WTC11 (cell line): ENCODE measurements around the gene SLC43A3. TPM values are rescaled to one million over a fixed set of nuclear protein-coding genes. Genes with fewer than 3 reads are reported as not detected.

Source experiments
- ATF1 ChIP-seq: sonication (generic); formaldehyde crosslinking; IDR thresholded peaks from 2 replicates; pipeline ENCODE4 v1.8.1; 2023; ENCODE audit warnings: mild to moderate bottlenecking, moderate library complexity, missing genetic modification reagents
- ELF4 ChIP-seq: sonication (generic); formaldehyde crosslinking; IDR thresholded peaks from 2 replicates; pipeline ENCODE4 v1.8.1; 2022; ENCODE audit warnings: low read depth, mild to moderate bottlenecking, moderate library complexity, missing genetic modification reagents
- FOXJ3 ChIP-seq: sonication (generic); formaldehyde crosslinking; IDR thresholded peaks from 2 replicates; pipeline ENCODE4 v1.9.0; 2021; ENCODE audit warnings: missing genetic modification reagents, mild to moderate bottlenecking, borderline replicate concordance
- GTF2I ChIP-seq: fragments of 250-450 bp; sonication (Bioruptor Pico); conservative IDR thresholded peaks from 2 replicates; pipeline ENCODE4 v1.4.0; 2021; ENCODE audit warnings: mild to moderate bottlenecking
- HMGA2 ChIP-seq: fragments of 250-450 bp; sonication (Bioruptor Pico); IDR thresholded peaks from 2 replicates; pipeline ENCODE4 v1.4.0; 2021; ENCODE audit warnings: mild to moderate bottlenecking, moderate library complexity
- JAZF1 ChIP-seq: fragments of 250-450 bp; sonication (Bioruptor Pico); IDR thresholded peaks from 2 replicates; pipeline ENCODE4 v1.9.0; 2021; ENCODE audit warnings: moderate library complexity, mild to moderate bottlenecking, inconsistent platforms
- KAT7 ChIP-seq: sonication (generic); formaldehyde crosslinking; IDR thresholded peaks from 2 replicates; pipeline ENCODE4 v1.8.1; 2023; ENCODE audit warnings: missing genetic modification reagents, mild to moderate bottlenecking, borderline replicate concordance
- MXD4 ChIP-seq: fragments of 250-450 bp; sonication (Bioruptor Pico); IDR thresholded peaks from 2 replicates; pipeline ENCODE4 v1.8.0; 2021; ENCODE audit warnings: mild to moderate bottlenecking, moderate library complexity, borderline replicate concordance
- PRRX2 ChIP-seq: fragments of 250-450 bp; sonication (Bioruptor Pico); IDR thresholded peaks from 2 replicates; pipeline ENCODE4 v1.8.0; 2021; ENCODE audit warnings: mild to moderate bottlenecking
- RELA ChIP-seq: sonication (generic); formaldehyde crosslinking; IDR thresholded peaks from 2 replicates; pipeline ENCODE4 v1.8.1; 2022; ENCODE audit warnings: missing genetic modification reagents, mild to moderate bottlenecking, borderline replicate concordance
- TCF7 ChIP-seq: sonication (generic); formaldehyde crosslinking; IDR thresholded peaks from 2 replicates; pipeline ENCODE4 v1.8.0; 2022; ENCODE audit warnings: mild to moderate bottlenecking, low read depth, missing genetic modification reagents, moderate library complexity
- ZNF138 ChIP-seq: sonication (generic); formaldehyde crosslinking; conservative IDR thresholded peaks from 2 replicates; pipeline ENCODE4 v1.8.1; 2022; ENCODE audit warnings: mild to moderate bottlenecking, moderate library complexity, missing genetic modification reagents
- ZNF219 ChIP-seq: sonication (generic); formaldehyde crosslinking; IDR thresholded peaks from 2 replicates; pipeline ENCODE4 v1.8.0; 2023; ENCODE audit warnings: missing genetic modification reagents, mild to moderate bottlenecking, borderline replicate concordance
- ZNF671 ChIP-seq: fragments of 250-450 bp; sonication (Bioruptor Pico); IDR thresholded peaks from 2 replicates; pipeline ENCODE4 v1.8.0; 2021; ENCODE audit warnings: mild to moderate bottlenecking
- total RNA-seq: library from RNA; stranded (reverse); gene quantifications from 3 replicates; pipeline ENCODE4 v1.2.3, GENCODE V29; 2021
- TF ChIP-seq, protein P1 (sequence below): sonication (generic); formaldehyde crosslinking; IDR thresholded peaks from 2 replicates; pipeline ENCODE4 v1.8.0; 2022; ENCODE audit warnings: mild to moderate bottlenecking, missing genetic modification reagents
- TF ChIP-seq, protein P2 (sequence below): sonication (generic); formaldehyde crosslinking; IDR thresholded peaks from 2 replicates; pipeline ENCODE4 v1.8.1; 2023; ENCODE audit warnings: mild to moderate bottlenecking, missing genetic modification reagents
- TF ChIP-seq, protein P3 (sequence below): sonication (generic); formaldehyde crosslinking; IDR thresholded peaks from 2 replicates; pipeline ENCODE4 v1.8.1; 2022; ENCODE audit warnings: mild to moderate bottlenecking, missing genetic modification reagents, moderate library complexity, borderline replicate concordance
- TF ChIP-seq, protein P4 (sequence below): sonication (generic); formaldehyde crosslinking; IDR thresholded peaks from 2 replicates; pipeline ENCODE4 v1.8.0; 2023; ENCODE audit warnings: mild to moderate bottlenecking, missing genetic modification reagents
- TF ChIP-seq, protein P5 (sequence below): sonication (generic); formaldehyde crosslinking; IDR thresholded peaks from 2 replicates; pipeline ENCODE4 v1.8.0; 2022; ENCODE audit warnings: missing genetic modification reagents
- TF ChIP-seq, protein P6 (sequence below): fragments of 250-450 bp; sonication (Bioruptor Pico); IDR thresholded peaks from 2 replicates; pipeline ENCODE4 v1.9.0; 2021; ENCODE audit warnings: mild to moderate bottlenecking
- TF ChIP-seq, protein P7 (sequence below): fragments of 250-450 bp; sonication (Bioruptor Pico); IDR thresholded peaks from 2 replicates; pipeline ENCODE4 v1.9.0; 2021; ENCODE audit warnings: mild to moderate bottlenecking, borderline replicate concordance

The SLC43A3 gene
- total RNA-seq, 1 experiment from 2014 or later: 22.6 TPM

DNA sequence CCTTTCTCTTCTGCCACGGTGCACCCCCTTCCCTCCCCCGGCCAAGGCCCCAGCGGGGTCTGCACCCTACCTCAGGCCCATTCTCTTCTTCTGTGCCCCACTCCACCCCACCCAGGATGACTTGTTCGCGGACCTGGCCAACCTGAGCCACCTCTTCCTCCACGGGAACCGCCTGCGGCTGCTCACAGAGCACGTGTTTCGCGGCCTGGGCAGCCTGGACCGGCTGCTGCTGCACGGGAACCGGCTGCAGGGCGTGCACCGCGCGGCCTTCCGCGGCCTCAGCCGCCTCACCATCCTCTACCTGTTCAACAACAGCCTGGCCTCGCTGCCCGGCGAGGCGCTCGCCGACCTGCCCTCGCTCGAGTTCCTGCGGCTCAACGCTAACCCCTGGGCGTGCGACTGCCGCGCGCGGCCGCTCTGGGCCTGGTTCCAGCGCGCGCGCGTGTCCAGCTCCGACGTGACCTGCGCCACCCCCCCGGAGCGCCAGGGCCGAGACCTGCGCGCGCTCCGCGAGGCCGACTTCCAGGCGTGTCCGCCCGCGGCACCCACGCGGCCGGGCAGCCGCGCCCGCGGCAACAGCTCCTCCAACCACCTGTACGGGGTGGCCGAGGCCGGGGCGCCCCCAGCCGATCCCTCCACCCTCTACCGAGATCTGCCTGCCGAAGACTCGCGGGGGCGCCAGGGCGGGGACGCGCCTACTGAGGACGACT, 49.3 kb upstream of the SLC43A3 start (continued):
- TF ChIP-seq MXD4 (CRISPR knock-in tag): no peak
- TF ChIP-seq, protein P1, sequence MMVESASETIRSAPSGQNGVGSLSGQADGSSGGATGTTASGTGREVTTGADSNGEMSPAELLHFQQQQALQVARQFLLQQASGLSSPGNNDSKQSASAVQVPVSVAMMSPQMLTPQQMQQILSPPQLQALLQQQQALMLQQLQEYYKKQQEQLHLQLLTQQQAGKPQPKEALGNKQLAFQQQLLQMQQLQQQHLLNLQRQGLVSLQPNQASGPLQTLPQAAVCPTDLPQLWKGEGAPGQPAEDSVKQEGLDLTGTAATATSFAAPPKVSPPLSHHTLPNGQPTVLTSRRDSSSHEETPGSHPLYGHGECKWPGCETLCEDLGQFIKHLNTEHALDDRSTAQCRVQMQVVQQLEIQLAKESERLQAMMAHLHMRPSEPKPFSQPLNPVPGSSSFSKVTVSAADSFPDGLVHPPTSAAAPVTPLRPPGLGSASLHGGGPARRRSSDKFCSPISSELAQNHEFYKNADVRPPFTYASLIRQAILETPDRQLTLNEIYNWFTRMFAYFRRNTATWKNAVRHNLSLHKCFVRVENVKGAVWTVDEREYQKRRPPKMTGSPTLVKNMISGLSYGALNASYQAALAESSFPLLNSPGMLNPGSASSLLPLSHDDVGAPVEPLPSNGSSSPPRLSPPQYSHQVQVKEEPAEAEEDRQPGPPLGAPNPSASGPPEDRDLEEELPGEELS: peak; percentile 67; the same call in 1 of the 2 replicates
- TF ChIP-seq, protein P2, sequence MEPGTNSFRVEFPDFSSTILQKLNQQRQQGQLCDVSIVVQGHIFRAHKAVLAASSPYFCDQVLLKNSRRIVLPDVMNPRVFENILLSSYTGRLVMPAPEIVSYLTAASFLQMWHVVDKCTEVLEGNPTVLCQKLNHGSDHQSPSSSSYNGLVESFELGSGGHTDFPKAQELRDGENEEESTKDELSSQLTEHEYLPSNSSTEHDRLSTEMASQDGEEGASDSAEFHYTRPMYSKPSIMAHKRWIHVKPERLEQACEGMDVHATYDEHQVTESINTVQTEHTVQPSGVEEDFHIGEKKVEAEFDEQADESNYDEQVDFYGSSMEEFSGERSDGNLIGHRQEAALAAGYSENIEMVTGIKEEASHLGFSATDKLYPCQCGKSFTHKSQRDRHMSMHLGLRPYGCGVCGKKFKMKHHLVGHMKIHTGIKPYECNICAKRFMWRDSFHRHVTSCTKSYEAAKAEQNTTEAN (CRISPR knock-in tag): 0 out of 2 replicates have a peak, but pooled peaks have one; percentile 48
- TF ChIP-seq, protein P3, sequence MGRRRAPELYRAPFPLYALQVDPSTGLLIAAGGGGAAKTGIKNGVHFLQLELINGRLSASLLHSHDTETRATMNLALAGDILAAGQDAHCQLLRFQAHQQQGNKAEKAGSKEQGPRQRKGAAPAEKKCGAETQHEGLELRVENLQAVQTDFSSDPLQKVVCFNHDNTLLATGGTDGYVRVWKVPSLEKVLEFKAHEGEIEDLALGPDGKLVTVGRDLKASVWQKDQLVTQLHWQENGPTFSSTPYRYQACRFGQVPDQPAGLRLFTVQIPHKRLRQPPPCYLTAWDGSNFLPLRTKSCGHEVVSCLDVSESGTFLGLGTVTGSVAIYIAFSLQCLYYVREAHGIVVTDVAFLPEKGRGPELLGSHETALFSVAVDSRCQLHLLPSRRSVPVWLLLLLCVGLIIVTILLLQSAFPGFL (CRISPR knock-in tag): no peak
- TF ChIP-seq ZNF219 (CRISPR knock-in tag): no peak
- TF ChIP-seq ELF4 (CRISPR knock-in tag): no peak; the same call in 1 of the 2 replicates
- TF ChIP-seq, protein P4, sequence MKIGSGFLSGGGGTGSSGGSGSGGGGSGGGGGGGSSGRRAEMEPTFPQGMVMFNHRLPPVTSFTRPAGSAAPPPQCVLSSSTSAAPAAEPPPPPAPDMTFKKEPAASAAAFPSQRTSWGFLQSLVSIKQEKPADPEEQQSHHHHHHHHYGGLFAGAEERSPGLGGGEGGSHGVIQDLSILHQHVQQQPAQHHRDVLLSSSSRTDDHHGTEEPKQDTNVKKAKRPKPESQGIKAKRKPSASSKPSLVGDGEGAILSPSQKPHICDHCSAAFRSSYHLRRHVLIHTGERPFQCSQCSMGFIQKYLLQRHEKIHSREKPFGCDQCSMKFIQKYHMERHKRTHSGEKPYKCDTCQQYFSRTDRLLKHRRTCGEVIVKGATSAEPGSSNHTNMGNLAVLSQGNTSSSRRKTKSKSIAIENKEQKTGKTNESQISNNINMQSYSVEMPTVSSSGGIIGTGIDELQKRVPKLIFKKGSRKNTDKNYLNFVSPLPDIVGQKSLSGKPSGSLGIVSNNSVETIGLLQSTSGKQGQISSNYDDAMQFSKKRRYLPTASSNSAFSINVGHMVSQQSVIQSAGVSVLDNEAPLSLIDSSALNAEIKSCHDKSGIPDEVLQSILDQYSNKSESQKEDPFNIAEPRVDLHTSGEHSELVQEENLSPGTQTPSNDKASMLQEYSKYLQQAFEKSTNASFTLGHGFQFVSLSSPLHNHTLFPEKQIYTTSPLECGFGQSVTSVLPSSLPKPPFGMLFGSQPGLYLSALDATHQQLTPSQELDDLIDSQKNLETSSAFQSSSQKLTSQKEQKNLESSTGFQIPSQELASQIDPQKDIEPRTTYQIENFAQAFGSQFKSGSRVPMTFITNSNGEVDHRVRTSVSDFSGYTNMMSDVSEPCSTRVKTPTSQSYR (CRISPR knock-in tag): peak; percentile 54; the same call in 1 of the 2 replicates
- TF ChIP-seq, protein P5, sequence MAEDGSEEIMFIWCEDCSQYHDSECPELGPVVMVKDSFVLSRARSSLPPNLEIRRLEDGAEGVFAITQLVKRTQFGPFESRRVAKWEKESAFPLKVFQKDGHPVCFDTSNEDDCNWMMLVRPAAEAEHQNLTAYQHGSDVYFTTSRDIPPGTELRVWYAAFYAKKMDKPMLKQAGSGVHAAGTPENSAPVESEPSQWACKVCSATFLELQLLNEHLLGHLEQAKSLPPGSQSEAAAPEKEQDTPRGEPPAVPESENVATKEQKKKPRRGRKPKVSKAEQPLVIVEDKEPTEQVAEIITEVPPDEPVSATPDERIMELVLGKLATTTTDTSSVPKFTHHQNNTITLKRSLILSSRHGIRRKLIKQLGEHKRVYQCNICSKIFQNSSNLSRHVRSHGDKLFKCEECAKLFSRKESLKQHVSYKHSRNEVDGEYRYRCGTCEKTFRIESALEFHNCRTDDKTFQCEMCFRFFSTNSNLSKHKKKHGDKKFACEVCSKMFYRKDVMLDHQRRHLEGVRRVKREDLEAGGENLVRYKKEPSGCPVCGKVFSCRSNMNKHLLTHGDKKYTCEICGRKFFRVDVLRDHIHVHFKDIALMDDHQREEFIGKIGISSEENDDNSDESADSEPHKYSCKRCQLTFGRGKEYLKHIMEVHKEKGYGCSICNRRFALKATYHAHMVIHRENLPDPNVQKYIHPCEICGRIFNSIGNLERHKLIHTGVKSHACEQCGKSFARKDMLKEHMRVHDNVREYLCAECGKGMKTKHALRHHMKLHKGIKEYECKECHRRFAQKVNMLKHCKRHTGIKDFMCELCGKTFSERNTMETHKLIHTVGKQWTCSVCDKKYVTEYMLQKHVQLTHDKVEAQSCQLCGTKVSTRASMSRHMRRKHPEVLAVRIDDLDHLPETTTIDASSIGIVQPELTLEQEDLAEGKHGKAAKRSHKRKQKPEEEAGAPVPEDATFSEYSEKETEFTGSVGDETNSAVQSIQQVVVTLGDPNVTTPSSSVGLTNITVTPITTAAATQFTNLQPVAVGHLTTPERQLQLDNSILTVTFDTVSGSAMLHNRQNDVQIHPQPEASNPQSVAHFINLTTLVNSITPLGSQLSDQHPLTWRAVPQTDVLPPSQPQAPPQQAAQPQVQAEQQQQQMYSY: no peak
- TF ChIP-seq FOXJ3 (CRISPR knock-in tag): no peak
- TF ChIP-seq JAZF1 (CRISPR knock-in tag): no peak
- TF ChIP-seq ZNF671 (CRISPR knock-in tag): no peak
- no peak for TF ChIP-seq GTF2I
- TF ChIP-seq PRRX2 (CRISPR knock-in tag): no peak
- TF ChIP-seq, protein P6, sequence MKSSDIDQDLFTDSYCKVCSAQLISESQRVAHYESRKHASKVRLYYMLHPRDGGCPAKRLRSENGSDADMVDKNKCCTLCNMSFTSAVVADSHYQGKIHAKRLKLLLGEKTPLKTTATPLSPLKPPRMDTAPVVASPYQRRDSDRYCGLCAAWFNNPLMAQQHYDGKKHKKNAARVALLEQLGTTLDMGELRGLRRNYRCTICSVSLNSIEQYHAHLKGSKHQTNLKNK (CRISPR knock-in tag): no peak
- TF ChIP-seq, protein P7, sequence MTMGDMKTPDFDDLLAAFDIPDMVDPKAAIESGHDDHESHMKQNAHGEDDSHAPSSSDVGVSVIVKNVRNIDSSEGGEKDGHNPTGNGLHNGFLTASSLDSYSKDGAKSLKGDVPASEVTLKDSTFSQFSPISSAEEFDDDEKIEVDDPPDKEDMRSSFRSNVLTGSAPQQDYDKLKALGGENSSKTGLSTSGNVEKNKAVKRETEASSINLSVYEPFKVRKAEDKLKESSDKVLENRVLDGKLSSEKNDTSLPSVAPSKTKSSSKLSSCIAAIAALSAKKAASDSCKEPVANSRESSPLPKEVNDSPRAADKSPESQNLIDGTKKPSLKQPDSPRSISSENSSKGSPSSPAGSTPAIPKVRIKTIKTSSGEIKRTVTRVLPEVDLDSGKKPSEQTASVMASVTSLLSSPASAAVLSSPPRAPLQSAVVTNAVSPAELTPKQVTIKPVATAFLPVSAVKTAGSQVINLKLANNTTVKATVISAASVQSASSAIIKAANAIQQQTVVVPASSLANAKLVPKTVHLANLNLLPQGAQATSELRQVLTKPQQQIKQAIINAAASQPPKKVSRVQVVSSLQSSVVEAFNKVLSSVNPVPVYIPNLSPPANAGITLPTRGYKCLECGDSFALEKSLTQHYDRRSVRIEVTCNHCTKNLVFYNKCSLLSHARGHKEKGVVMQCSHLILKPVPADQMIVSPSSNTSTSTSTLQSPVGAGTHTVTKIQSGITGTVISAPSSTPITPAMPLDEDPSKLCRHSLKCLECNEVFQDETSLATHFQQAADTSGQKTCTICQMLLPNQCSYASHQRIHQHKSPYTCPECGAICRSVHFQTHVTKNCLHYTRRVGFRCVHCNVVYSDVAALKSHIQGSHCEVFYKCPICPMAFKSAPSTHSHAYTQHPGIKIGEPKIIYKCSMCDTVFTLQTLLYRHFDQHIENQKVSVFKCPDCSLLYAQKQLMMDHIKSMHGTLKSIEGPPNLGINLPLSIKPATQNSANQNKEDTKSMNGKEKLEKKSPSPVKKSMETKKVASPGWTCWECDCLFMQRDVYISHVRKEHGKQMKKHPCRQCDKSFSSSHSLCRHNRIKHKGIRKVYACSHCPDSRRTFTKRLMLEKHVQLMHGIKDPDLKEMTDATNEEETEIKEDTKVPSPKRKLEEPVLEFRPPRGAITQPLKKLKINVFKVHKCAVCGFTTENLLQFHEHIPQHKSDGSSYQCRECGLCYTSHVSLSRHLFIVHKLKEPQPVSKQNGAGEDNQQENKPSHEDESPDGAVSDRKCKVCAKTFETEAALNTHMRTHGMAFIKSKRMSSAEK (CRISPR knock-in tag): no peak; the same call in 1 of the 2 replicates
- no peak for TF ChIP-seq ZNF138 (CRISPR knock-in tag)
- peak; percentile 91; the same call in 1 of the 2 replicates for TF ChIP-seq KAT7 (CRISPR knock-in tag)
- TF ChIP-seq RELA: peak; percentile 62; the same call in 1 of the 2 replicates
- TF ChIP-seq HMGA2: no peak
- TF ChIP-seq TCF7: peak; percentile 22; the same call in 1 of the 2 replicates
- no peak for TF ChIP-seq ATF1 (CRISPR knock-in tag)
